DOHH2 (cell line): ENCODE results near the gene MKRN2.

Experiments used
- EZH2phosphoT487 ChIP-seq: fragments of 200-600 bp; sonication (generic); IDR thresholded peaks from 2 replicates; pipeline ENCODE4 v1.6.1; 2017; ENCODE audit warnings: borderline replicate concordance, mild to moderate bottlenecking, antibody characterized with exemption, low read length, moderate library complexity, mixed read lengths
- TF ChIP-seq, protein P1 (sequence below): fragments of 200-600 bp; sonication (generic); IDR thresholded peaks from one replicate; pipeline ENCODE4 v1.5.1; 2014; ENCODE audit warnings: antibody characterized with exemption, mild to moderate bottlenecking, low read depth, low read length; ENCODE audit not compliant: poor library complexity, severe bottlenecking

DNA sequence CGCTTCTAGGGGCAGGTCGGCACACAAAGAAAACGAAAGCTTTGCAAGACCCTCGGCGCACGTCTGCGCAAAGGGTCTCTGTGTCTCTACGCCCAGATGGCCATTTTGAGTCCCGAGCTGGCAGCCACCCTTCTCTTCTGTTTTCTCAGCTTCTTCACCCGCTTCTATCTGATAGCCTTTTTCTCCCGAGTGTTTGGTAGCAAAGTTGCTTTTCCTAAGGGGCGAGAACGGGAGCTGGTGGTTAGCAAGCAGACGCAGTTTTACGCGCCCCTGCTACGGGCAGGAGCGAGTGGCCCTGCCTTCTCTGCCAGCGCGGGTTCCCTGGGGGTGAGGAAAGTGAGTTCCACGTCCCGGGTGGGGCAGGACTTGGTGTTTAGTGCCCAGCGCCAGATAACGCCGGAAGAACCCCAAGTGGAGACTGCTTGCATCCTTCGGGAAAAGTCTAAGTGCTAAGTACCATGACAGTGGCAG lies 2.9 kb upstream of the MKRN2 start:
- TF ChIP-seq, protein P1, sequence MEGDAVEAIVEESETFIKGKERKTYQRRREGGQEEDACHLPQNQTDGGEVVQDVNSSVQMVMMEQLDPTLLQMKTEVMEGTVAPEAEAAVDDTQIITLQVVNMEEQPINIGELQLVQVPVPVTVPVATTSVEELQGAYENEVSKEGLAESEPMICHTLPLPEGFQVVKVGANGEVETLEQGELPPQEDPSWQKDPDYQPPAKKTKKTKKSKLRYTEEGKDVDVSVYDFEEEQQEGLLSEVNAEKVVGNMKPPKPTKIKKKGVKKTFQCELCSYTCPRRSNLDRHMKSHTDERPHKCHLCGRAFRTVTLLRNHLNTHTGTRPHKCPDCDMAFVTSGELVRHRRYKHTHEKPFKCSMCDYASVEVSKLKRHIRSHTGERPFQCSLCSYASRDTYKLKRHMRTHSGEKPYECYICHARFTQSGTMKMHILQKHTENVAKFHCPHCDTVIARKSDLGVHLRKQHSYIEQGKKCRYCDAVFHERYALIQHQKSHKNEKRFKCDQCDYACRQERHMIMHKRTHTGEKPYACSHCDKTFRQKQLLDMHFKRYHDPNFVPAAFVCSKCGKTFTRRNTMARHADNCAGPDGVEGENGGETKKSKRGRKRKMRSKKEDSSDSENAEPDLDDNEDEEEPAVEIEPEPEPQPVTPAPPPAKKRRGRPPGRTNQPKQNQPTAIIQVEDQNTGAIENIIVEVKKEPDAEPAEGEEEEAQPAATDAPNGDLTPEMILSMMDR: no peak
- TF ChIP-seq EZH2phosphoT487: no peak
